Measurements from ENCODE around the gene DPH7.
"Not testable (repeated sequence)": the region's sequence is repeated elsewhere in the genome, so short reads cannot be mapped to it uniquely, and the experiment has no call there.

Gene DPH7

DNA sequence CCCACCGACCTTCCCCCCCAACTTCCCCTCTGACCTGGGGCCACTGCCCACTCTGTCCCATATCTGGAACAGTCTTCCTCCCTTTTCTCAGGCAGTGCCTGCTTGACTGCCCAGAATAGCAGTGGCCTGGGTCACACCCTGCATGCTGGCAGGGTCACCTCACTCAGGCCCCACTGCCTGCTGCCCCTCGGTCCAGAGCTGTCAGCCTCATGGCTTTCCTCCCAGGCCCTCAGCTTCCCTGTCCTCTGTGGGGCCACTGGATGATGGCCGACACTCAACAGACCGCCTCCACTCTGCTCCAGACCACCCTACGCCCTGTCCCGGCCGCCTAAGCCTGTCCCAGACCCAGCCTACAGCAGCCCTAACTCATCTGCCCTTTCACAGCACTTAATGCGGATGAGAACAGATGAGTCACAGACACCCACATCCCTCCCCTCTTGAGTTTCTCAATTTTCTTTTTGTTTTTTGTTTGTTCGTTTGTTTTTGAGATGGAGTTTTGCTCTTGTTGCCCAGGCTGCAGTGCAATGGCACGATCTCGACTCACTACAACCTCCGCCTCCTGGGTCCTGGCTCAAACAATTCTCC, 34.5 kb downstream of the DPH7 start:
- no peak for DNase-seq

DNA sequence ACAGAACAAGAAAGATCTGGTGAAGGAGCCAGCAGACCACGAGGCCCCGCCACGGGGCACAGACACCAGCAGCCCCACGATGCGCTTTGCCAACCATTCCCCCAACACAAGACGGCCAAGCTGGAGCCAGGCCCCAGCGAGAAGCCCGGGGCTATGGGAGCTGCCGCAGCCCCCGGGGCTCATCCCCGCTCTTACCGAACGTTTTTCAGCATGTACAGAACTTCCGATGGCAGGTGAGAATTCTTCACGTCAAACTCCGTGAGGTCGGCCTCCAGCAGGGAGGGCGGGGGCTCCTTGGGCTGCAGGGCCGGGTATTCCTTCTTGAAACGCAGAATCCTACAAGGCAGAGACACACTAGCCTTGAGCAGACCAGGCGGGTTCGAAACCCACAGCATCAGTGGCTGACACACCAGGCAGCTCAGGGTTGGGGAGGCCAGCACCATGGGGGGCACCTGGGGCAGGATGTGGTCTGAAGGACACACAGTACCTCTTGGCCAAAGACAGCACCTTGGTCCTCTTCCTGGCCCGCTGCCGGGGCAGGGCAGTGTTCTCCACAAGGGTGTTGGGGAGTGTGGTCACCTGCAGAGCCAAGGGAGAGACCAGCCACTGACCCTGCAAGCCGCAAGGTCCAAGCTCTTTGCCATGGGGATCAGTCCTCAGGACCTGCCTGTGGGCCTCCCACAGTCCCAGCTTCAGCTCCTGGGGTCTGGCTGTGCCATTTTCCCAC, 35.3 kb downstream of the DPH7 start:
- no peak for DNase-seq

DNA sequence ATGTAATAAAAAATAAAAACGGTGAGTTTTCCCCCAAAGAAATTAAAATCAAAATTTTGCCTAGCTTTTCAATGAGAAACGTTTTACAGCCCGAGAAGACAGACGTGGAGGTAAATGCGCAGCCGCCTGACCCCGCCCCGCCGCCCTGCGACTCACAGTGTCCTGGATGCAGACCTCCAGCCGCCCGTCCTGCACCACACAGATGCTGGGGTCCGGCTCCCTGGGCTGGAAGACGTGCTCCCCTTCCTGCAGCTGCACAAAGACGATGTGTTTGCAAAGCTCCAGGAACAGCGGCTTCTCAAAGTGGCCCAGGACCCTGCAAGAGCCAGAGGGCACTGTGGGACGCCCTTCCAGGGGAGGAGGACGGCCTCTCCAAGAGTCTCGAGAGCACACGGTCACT, 36.2 kb downstream of the DPH7 start:
- no peak for DNase-seq

DNA sequence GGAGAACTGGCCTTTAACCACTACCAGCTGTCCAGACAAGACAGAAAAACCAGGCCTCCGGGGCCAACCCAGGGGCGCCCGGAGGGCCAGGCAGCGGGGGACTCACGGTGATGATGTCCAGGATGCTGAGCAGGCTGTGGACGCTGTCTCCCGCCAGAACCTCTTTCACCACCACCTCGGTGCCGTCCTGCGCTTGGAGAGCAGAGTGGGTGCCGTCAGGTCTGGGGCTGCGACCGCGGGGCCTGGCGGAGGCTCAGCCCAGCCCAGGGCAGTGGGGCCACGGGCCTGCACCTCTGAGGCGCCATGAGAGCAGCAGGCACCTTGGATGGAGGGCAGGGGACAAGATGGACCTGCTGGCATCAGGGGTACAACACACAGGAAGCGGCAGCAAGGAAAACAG, 38.2 kb downstream of the DPH7 start:
- DNase-seq = no peak

DNA sequence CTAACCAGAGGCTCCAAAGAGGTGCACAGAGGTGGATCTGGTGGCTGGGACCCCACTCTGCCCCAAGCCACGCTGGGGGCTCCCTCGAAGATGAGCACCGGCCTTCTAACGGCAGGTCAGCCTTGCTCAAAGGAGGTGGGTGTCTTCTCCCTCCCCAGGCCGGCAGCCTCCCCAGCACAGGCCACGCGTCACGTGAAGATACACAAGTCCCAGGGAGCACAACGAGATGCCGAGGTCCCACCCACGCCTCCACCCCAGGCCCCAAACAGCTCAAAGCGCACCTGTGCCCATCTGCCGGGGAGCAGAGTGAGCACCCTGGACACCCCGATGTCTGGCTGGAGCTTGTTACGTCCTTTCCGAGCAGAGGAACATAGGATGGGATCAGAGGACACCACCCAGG, 40.7 kb downstream of the DPH7 start:
- no peak for DNase-seq

DNA sequence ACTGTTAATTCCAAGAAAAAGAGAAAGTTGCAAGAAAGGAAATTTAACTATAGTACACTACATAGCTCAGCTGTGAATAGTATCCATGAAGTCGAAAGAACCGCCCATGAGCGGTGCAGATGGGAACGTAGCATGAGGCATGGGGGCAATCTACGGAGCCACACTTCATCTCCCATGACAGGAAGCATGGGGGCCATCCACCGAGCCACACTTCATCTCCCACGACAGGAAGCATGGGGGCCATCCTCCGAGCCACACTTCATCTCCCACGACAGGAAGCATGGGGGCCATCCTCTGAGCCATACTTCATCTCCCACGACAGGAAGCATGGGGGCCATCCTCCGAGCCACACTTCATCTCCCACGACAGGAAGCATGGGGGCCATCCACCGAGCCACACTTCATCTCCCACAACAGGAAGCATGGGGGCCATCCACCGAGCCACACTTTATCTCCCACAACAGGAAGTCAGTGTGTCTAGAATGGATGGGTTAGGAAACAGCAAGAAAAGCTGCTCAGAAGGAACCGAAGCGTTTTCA, 42.1 kb downstream of the DPH7 start:
- not testable (repeated sequence) for DNase-seq

DNA sequence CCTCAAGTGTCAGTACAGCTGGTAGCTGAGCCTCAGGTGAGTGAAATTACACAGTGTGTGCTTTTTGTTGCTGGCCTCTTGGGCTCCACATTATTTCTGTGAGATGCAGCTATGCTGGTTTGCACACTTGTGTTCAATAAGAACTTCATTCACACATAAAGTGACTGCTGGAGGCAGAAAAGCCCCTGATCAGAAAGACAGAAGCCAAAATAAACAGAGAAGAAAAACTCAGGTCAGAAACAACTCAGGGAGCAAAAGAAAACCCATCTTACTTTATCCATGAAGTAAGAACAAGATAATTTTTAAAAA, 43.7 kb downstream of the DPH7 start:
- no peak for DNase-seq

DNA sequence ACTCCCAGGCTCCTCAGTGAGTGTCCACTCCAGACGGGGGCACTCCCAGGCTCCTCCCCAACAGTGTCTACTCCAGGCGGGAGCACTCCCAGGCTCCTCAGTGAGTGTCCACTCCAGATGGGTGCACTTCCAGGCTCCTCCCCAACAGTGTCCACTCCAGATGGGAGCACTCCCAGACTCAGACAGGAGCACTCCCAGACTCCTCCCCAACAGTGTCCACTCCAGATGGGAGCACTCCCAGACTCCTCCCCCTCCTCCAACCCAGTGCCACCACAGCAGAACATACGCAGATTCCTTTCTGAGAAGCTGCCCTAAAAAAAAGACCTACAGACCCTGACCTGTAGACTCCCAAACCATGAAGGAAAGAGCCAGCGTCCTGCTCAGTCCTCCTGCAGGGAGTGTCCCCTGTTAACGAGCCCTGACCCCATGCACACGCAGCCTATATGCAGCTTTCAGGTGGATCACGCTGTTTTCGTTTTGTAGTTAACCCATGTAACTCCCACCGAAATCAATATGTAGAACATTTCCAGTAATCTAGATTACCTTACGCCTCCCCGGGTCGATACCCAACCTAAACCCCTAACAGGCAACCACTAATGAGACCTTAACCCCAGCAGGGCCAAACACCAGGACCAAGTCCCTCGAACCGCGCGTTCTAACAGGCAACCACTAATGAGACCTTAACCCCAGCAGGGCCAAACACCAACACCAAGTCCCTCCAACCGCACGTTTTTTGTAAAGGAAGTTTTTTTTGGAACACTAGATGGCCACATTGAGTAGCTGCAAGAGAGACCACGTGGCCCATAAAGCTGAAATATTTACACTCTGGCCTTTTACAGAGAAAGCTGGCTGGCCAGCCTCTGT, 44.2 kb downstream of the DPH7 start:
- peak; percentile 14 for DNase-seq

DNA sequence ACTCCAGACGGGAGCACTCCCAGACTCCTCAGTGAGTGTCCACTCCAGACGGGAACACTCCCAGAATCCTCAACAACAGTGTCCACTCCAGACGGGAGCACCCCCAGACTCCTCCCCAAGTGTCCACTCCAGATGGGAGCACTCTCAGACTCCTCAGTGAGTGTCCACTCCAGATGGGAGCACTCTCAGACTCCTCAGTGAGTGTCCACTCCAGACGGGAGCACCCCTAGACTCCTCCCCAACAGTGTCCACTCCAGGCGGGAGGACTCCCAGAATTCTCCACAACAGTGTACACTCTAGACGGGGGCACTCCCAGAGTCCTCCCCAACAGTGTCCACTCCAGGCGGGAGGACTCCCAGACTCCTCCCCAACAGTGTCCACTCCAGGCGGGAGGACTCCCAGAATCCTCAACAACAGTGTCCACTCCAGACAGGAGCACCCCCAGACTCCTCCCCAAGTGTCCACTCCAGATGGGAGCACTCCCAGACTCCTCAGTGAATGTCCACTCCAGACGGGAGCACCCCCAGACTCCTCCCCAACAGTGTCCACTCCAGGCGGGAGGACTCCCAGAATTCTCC, 45.7 kb downstream of the DPH7 start:
- not testable (repeated sequence) for DNase-seq

DNA sequence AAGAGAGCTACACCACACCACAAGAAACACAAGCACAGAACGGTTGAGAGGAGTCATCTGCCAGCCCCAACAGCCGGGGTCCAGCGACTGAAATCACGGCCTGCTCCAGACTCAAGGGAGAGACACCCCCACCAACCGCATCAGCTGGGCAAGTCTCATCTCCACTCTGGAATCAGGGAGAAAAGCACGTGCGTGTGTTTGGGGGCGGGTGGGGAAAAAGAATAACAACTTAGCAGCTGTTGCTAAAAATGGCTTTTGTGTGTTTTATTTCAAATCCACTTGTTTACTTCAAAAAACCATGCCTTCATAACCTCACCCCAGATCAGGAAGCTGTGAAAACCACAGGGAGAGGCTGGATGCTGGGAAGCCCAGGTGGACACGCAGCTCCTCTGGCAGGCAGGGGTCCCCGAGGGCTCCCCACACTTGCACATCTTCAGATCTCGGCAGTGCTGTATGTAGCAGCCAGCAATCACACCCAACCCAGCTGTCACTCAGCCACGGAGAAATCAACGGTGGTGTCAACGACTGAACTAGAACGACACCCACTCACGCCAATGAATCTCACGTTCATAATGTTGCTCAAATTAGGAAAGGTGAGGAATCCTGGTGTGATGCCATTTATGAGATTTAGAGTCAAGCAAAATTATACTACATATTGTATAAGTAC, 47.5 kb downstream of the DPH7 start:
- no peak for DNase-seq

DNA sequence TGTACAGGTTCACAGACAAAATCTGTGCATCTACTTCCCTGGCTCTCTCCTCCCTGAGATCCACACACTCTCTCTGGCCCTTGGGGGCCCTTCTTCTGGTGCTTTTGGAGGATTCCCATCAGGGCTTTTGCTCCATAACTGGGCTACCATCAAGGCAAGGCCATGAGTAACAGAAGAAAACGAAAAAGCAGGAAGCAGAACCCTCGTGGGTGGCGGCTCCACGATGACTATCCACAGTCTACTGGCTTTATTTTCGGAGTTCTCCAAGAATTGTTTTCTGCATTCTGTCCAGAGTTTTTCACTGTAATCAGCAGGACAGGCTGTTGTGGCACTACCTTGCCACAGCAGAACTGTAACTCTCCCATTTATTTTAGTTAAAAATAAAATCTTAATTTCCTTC, 48.4 kb downstream of the DPH7 start:
- DNase-seq = no peak

DNA sequence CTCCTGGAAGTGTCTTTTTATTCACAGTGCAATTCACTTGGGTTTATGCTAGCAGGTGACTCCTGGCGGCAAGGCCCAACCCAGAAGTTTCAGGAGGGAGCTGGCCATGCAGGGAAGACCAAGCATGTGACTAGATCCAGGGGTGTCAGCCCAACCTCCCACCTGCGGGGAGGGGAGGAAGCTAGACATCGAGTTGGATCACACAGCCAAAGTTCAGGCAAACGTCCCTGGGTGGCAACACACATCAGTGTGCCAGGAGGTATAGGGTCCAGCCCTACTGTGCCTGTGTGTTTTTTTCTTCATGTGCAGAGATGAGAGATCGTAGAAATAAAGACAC, 53.8 kb downstream of the DPH7 start:
- DNase-seq = no peak

DNA sequence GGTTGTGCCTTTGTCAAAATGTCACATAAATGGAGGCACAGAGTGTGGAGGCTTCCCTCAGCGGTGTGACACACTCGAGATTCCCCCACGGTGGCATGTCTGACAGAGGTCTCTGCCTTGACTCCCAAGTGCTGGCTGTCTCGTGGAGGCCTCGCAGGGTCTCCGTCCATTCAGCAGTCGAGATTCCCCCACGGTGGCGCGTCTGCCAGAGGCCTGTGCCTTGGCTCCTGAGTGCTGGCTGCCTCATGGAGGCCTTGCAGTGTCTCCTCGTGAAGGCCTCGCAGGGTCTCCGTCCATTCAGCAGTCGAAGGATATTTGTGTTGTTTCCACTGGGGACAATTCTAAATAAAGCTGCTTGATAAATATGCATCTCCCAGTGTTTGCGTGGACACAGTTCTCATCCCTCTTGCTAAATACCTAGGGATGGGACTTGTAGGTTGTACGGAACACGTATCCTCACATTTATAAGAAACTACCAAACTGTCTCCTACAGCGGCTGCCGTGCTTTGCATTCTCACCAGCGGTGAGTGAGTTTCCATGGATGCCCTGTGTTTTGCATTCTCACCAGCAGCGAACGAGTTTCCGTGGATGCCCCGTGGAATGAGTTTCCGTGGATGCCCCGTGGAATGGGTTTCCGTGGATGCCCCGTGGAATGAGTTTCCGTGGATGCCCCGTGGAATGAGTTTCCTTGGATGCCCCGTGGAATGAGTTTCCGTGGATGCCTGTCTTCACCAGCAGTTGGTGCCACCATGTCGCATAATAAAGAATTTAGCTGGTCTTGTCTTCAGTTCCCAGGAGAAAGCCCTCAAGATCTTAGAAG, 54.4 kb downstream of the DPH7 start:
- no peak for DNase-seq

DNA sequence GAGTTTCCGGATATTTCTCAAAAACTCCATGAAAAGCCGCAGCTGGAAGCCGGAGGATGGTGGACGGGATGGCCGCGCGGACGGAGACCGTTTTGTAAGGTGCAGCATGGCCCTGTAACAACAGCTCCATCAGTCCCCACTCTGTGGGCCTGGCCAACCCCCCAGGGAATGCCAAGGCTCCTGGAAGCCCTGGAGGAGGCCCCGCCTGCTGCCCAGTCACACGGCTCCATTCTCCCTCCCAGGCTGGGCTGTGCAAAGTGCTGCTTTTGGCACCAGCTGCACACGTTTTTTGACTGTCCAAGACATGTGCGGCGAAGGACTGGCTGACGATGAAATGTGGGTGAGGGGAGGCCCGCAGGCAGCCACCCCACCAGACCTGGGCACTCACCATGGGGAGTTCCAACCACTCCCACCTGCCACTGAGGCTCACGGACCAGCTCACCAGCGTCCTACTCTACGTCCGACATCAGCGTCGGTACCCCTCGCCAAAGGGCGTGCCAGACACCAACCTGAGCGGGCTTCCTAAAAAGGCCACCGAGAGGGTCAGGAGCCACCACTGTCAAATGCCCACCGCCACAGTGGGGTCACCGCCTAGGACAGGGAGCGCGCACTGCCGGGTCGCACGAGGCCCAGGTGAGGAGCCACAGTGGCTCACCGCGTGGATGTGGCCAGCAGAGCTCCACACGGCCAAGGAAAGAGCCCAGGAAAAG, 55.8 kb downstream of the DPH7 start:
- no peak for DNase-seq

DNA sequence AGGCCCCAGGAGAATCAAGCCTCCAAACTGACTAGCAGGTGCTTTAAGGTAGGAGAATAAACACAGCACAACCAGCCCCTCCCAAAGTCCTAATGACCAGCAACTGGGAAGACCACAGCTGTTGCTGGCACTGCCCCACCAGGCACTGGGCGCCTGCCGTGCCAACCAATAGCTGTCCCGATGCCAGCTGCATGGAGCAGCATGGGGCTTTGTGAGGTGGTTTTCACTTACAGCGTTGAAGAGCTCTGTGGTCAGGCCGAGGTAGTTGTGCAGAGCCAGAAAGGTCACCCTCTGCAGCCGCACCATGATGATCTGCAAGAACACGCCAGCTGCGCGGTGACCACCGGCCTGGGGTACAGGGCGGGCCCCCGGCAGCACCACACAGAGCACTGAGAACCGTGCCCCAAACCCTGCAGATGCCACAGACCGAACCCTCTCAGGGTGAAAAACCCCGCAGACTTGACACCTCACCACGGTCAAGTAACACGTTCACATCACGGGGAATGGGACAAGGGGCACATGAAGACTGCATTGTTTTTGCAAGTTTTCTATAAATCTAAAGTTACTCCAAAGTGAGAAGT, 57.2 kb downstream of the DPH7 start:
- no peak for DNase-seq

DNA sequence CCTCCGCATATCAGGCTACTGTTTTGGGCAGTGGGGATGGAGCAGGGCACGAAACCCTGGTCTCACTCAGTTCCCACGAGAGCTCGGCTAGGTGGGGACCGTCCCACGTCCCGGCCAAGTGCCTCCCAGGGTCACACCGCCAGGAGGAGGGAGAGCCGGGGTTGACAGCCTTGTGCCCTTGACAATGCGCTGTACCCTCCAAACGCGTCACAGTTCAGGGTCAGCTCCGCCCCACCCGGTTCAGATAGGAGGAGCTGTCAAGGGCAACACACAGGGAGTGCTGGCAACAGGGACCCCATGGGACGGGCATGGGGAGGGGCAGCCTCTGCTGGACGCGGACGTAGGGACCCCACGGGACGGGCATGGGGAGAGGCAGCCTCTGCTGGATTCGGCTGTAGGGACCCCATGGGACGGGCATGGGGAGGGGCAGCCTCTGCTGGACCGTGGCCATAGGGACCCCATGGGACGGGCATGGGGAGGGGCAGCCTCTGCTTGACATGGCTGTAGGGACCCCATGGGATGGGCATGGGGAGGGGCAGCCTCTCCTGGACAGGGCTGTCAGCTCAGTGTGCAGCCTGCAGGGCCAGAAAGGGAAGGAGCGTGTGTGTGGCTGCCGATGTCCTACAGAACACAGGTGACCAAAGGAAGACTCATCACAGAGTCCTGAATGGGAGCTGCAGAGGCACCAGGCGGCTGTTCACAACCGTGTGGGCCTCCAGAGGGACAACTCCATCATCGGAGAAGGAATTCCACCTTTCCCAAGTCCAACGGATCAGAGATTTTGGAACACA, 57.9 kb downstream of the DPH7 start:
- DNase-seq = no peak

DNA sequence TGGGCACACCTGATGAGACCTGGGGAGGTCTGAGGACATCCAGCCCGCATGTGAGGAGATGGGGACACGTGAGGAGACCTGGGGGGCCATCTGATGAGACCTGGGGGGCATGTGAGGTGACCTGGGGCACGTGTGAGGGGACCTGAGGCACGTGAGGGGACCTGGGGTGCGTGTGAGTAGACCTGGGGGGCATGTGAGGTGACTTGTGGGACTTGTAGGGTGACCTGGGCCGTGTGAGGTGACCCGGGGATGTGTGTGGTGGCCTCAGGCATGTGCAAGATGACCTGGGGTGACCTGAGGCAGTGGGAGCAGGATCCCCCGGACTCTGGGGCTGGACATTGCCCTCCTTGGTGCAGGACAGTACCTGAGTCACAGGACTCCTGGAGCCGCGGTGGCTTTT, 59.2 kb downstream of the DPH7 start:
- no peak for DNase-seq

DNA sequence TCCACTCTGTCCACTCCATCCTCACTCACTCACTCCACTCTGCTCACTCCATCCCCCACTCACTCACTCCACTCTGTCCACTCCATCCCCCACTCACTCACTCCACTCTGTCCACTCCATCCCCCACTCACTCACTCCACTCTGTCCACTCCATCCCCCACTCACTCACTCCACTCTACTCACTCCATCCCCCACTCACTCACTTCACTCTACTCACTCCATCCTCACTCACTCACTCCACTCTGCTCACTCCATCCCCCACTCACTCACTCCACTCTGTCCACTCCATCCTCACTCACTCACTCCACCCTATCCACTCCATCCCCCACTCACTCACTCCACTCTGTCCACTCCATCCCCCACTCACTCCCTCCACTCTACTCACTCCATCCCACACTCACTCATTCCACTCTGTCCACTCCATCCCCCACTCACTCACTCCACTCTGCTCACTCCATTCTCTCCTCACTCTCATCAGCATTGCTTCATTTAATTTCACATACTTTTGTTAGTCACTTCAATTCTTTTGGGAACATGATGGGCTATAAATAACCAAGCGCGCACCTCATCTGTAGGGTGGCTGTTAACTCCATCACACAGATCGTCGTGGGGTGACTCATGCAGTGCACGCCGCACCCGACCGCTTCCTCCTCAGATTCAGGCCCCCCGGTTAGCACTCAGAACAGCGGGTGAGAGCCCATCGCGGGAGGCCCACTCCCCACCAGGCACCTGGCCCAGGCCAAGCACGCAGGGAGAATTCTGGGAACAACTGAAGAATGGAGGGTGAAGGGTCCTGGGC, 59.9 kb downstream of the DPH7 start:
- DNase-seq = not testable (repeated sequence)

DNA sequence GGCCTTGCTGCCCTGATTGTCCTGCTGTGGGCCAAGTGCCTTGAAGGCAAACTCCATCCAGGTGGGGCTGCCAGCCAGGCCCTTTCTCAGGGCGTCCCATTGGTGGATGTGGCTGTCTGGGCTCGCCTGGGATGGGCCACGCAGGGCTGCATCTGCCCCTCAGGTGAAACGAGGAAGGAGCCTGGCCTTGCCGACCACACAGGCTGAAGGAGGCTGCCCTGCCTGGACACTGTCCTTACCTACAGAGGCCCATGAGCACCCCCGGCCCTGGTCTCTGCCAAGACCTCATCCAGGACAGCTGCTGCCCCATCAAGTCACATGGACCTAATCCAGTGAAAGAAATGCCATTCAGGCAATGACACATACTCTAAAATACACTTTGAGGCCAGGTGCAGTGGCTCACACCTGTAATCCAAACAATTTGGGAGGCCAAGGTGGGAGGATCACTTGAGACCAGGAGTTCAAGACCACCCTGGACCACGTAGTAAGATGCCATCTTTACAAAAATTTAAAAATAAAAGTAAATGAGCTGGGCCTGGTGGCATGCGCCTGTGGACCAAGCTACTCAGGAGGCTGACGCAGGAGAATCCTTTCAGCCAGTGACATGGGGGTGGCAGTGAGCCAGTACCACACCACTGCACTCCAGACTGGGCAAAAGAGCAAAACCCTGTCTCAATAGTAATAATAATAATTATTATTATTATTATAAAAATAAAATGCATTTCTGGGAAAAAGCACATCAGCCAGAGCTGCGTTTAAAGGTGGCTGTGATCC, 62.4 kb downstream of the DPH7 start:
- no peak for DNase-seq
